ENCODE measurements around the gene GPX2.

- TF ChIP-seq, protein P1, sequence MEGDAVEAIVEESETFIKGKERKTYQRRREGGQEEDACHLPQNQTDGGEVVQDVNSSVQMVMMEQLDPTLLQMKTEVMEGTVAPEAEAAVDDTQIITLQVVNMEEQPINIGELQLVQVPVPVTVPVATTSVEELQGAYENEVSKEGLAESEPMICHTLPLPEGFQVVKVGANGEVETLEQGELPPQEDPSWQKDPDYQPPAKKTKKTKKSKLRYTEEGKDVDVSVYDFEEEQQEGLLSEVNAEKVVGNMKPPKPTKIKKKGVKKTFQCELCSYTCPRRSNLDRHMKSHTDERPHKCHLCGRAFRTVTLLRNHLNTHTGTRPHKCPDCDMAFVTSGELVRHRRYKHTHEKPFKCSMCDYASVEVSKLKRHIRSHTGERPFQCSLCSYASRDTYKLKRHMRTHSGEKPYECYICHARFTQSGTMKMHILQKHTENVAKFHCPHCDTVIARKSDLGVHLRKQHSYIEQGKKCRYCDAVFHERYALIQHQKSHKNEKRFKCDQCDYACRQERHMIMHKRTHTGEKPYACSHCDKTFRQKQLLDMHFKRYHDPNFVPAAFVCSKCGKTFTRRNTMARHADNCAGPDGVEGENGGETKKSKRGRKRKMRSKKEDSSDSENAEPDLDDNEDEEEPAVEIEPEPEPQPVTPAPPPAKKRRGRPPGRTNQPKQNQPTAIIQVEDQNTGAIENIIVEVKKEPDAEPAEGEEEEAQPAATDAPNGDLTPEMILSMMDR (IDR thresholded peaks at IDR 0.05; ENCODE audit: low read length): no peak
- TF ChIP-seq EZH2phosphoT487 (IDR thresholded peaks at IDR 0.05; ENCODE audit: low read length) (no peak), EZH2 (optimal IDR thresholded peaks at IDR 0.05; ENCODE audit: low read depth, low read length) (no peak)
These were observed 3.4 kb downstream of the GPX2 start for GRCh38 chr14:64938972-64939816.

All from MM.1S (cell line).